SKM-1 (cell line): ENCODE measurements around the gene HSF5.

Source experiments
- DNase-seq: peaks from one replicate; lab custom pipeline; 2025; ENCODE audit not compliant: unreplicated experiment; lab: John Stamatoyannopoulos, UW

HSF5 gene

GRCh38 chr17:58370716-58371115 lies 117.5 kb downstream of the HSF5 start:
- no peak for DNase-seq

GRCh38 chr17:58370309-58370708 lies 117.9 kb downstream of the HSF5 start:
- DNase-seq, result no peak
